ENCODE data around the gene ARSK. TPM values are rescaled to one million over a fixed set of nuclear protein-coding genes. Genes with fewer than 3 reads are reported as not detected.

Gene ARSK
- total RNA-seq, 2 experiments from 2014 or later = 4.6 to 4.7 TPM

DNA sequence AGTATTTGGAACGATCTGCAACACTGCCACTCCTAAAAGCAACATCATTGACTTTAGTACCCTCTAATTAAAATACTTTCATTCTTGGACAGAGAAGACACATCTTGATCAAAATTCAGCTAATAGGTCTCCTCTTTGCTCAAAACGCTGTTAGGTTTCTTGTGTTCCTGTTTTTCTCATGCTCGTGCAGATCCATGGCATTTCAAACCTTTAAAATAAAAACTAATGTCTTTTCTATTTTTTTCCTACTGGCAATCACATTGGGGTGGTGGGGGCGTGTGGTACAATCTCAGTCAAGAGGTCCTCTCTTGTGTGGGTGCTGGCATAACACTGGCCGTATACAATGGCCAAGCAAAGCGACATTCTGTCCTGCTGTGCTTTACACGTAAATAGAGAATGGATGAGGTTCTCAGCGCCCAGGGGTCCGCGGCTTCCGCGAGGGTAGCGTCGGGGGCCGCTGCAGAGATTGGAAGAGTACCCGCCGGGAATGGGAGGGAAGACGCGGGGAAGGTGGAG, 64.7 kb downstream of the ARSK start:
- peaks cover 35% of the 10 kb centered on the region for H3K4me1 Mint-ChIP-seq
- POLR2A ChIA-PET = interaction anchor here (1.2 to 1.6 kb wide), 2 partner anchors 25 to 65 kb away, joined by 3 to 4 read pairs; partner anchors contain the start of genes ARSK and SKIC3
- peaks cover under 1% of the 10 kb centered on the region for H3K27me3 Mint-ChIP-seq
- peaks cover 16% of the 10 kb centered on the region for H3K36me3 Mint-ChIP-seq
- peak overlapping the region; percentile 74 for H3K27ac Mint-ChIP-seq
- ATAC-seq (ENCODE audit: low read depth) (no peak), DNase-seq (no peak)
- H3K9me3 Mint-ChIP-seq = peaks cover 4% of the 10 kb centered on the region
- peak overlapping the region; percentile 89 for H3K4me3 Mint-ChIP-seq

DNA sequence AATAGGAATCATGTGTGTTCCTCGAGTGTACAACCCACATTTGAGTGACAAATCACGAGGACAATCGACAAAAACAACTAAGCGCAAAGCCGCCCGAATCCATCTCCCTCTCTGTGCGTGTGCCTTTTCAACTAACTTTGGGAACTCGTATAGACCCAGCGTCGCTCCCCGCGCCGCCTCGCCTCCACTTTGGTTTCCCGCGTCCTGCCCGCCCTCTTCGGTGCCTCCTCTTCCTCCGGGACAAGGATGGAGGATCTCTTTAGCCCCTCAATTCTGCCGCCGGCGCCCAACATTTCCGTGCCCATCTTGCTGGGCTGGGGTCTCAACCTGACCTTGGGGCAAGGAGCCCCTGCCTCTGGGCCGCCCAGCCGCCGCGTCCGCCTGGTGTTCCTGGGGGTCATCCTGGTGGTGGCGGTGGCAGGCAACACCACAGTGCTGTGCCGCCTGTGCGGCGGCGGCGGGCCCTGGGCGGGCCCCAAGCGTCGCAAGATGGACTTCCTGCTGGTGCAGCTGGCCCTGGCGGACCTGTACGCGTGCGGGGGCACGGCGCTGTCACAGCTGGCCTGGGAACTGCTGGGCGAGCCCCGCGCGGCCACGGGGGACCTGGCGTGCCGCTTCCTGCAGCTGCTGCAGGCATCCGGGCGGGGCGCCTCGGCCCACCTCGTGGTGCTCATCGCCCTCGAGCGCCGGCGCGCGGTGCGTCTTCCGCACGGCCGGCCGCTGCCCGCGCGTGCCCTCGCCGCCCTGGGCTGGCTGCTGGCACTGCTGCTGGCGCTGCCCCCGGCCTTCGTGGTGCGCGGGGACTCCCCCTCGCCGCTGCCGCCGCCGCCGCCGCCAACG, 65.3 kb downstream of the ARSK start, which contains the start of gene GPR150:
TSS of gene GPR150 (plus strand) at position 58 of the 840 bp plus-strand sequence. CDS start at position 247, 189 bp downstream.
- POLR2A ChIA-PET = interaction anchor here (1.2 to 1.5 kb wide), 2 partner anchors 25 to 27 kb away, joined by 3 to 10 read pairs; partner anchors contain the start of gene RFESD
- DNase-seq (peak; percentile 81), ATAC-seq (ENCODE audit: low read depth) (peak; percentile 68)
- H3K4me1 Mint-ChIP-seq = peaks cover 35% of the 10 kb centered on the region
- peaks cover 13% of the 10 kb centered on the region for H3K36me3 Mint-ChIP-seq
- peak within 1 kb of the TSS; percentile 74 for H3K27ac Mint-ChIP-seq
- H3K4me3 Mint-ChIP-seq = peak within 1 kb of the TSS; percentile 89
- H3K27me3 Mint-ChIP-seq = peaks cover 2% of the 10 kb centered on the region
- H3K9me3 Mint-ChIP-seq = peaks cover 3% of the 10 kb centered on the region

DNA sequence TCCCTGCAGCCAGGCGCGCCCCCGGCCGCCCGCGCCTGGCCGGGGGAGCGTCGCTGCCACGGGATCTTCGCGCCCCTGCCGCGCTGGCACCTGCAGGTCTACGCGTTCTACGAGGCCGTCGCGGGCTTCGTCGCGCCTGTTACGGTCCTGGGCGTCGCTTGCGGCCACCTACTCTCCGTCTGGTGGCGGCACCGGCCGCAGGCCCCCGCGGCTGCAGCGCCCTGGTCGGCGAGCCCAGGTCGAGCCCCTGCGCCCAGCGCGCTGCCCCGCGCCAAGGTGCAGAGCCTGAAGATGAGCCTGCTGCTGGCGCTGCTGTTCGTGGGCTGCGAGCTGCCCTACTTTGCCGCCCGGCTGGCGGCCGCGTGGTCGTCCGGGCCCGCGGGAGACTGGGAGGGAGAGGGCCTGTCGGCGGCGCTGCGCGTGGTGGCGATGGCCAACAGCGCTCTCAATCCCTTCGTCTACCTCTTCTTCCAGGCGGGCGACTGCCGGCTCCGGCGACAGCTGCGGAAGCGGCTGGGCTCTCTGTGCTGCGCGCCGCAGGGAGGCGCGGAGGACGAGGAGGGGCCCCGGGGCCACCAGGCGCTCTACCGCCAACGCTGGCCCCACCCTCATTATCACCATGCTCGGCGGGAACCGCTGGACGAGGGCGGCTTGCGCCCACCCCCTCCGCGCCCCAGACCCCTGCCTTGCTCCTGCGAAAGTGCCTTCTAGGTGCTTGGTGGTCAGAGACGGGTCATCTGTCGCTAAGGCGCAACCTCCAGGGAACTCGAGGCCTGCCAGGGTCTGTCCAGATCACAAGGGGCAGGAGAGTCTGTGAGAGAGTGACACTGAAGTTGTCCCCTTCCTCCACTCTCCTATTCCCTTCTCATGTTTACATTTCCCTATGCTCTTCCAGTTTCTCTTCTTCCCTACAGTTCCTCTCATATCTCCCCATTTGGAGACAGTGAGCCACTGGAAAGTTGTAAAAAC, 66.3 kb downstream of the ARSK start:
- H3K4me3 Mint-ChIP-seq = peak overlapping the region; percentile 77
- peak; percentile 74 for DNase-seq
- H3K9me3 Mint-ChIP-seq = peaks cover 3% of the 10 kb centered on the region
- POLR2A ChIA-PET = interaction anchor here (1.5 to 2.7 kb wide), 3 partner anchors 11 to 26 kb away, joined by 10 to 20 read pairs (median 17); partner anchors contain the start of gene RFESD
- H3K4me1 Mint-ChIP-seq = peaks cover 35% of the 10 kb centered on the region
- H3K36me3 Mint-ChIP-seq = peaks cover 11% of the 10 kb centered on the region
- H3K27me3 Mint-ChIP-seq = peaks cover 4% of the 10 kb centered on the region
- peak; percentile 67 for ATAC-seq (ENCODE audit: low read depth)
- H3K27ac Mint-ChIP-seq = peak overlapping the region; percentile 76

DNA sequence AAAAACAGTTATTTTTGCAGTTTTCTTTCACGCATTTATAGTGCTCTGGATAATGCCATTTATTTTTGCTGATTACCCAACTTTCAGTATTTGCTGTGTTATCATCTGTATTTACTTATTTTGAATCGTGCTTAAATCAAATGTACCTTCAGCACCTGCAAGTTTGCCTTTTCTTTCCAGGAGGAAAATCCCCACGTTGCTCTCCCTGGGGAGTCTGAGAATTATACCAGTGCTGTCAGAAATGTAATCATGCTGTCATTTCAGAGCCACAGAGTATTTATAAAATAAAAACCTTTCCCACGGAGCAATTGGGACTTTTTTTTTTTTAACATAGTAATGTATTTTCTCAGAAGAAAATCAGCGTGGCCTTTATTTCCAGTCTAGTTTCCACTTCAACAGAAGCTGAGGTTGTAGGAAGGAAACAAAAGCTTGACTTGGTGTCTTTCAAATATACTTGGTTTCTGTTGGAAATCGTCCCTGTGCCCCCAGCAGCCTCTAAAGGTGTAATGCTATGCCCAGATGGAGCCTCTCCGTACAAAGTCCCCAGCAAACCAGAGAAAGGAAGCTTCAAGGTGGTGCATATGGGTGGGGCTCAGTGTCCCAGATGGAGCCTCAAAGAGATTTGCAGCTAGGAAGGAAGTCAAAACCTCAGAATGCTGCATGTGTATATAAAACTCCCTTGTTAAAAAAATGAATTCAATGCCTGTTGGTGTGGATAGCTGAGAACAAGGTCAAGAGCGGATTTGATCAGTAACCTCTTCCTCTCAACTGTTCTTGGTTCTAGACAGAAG, 67.1 kb downstream of the ARSK start:
- peak; percentile 31 for DNase-seq
- POLR2A ChIA-PET = interaction anchor here (0.7 to 2.7 kb wide), 4 partner anchors 10 to 315 kb away, joined by 3 to 20 read pairs (median 10); partner anchors contain the start of gene RFESD
- Mint-ChIP-seq H3K36me3 (peaks cover 11% of the 10 kb centered on the region), H3K4me3 (peak overlapping the region; percentile 77), H3K27me3 (peaks cover 5% of the 10 kb centered on the region), H3K4me1 (peaks cover 35% of the 10 kb centered on the region), H3K9me3 (peaks cover 3% of the 10 kb centered on the region), H3K27ac (peak overlapping the region; percentile 76)
- peak; percentile 34 for ATAC-seq (ENCODE audit: low read depth)

DNA sequence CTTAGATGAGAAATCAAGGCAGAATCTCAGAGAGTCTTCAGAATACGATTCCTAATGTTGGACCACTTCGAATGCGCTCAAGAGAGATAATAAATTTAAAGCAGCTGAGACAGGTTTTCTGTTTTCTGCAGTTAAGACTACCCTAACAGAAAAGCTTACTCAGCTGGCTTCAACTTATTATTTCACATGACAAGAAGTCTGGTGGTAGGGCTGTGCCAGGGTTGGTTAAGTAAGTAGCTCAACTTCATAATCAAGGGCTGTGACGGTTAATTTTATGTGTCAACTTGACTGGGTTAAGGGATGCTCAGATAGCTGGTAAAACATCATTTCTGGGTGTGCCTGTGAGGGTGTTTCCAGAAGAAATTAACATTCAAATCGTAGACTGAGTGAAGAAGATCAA, 68.8 kb downstream of the ARSK start:
- peaks cover 10% of the 10 kb centered on the region for H3K36me3 Mint-ChIP-seq
- ATAC-seq (ENCODE audit: low read depth) (no peak), DNase-seq (no peak)
- POLR2A ChIA-PET = interaction anchor here (2.5 to 2.7 kb wide), 2 partner anchors 8 to 23 kb away, joined by 17 to 20 read pairs; partner anchors contain the start of gene RFESD
- peaks cover 5% of the 10 kb centered on the region for H3K27me3 Mint-ChIP-seq
- no peak overlapping the region for H3K27ac Mint-ChIP-seq
- H3K4me3 Mint-ChIP-seq = no peak overlapping the region
- peaks cover 3% of the 10 kb centered on the region for H3K9me3 Mint-ChIP-seq
- peaks cover 30% of the 10 kb centered on the region for H3K4me1 Mint-ChIP-seq

DNA sequence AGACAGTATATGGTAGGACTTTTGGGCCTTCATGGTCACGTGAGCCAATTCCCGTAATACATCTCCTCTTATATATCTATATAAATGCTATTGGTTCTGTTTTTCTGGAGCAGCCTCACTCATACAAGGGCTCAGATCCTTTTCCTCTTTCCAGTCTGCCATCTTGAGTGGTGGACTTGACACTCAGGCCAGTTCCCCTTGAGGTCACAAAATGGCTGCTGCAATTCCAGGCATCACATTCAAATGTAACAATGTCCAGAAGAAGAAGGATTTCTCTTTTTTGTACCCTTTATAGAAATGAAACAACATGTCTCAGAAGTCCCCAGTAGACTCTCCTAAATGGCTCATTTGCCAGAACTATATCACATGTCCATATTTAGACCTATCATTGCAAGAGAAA, 69.5 kb downstream of the ARSK start:
- peaks cover 24% of the 10 kb centered on the region for H3K4me1 Mint-ChIP-seq
- H3K27ac Mint-ChIP-seq = no peak overlapping the region

DNA sequence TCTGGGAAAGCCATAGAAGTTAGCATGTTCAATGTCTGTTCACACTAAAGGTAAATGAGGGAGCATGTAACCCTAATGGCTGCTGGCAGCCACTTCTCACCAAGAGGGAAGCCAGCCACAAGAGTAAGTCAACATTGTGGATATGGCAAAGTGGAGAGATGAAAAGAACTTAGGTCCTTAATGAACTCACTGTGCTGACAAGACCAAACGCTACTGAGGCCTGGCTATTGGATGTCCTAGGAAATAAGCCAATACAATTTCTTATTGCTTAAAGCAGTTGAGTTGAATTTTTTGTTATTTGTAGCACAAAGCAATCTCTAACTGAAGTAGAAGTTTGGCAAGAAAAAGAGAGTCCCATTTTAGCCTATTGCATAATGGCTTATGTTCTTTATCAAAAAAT, 71.8 kb downstream of the ARSK start:
- no peak overlapping the region for H3K27ac Mint-ChIP-seq
- DNase-seq (no peak), ATAC-seq (ENCODE audit: low read depth) (no peak)
- H3K9me3 Mint-ChIP-seq = peaks cover 9% of the 10 kb centered on the region
- no peak overlapping the region for H3K4me3 Mint-ChIP-seq
- H3K4me1 Mint-ChIP-seq = peaks cover 16% of the 10 kb centered on the region
- H3K27me3 Mint-ChIP-seq = peaks cover 5% of the 10 kb centered on the region
- H3K36me3 Mint-ChIP-seq = peaks cover 11% of the 10 kb centered on the region
- POLR2A ChIA-PET = no interaction called here

More for the DNA sequence above, 69.5 kb downstream of the ARSK start:
- H3K27me3 Mint-ChIP-seq = peaks cover 5% of the 10 kb centered on the region
- no peak overlapping the region for H3K4me3 Mint-ChIP-seq
- POLR2A ChIA-PET = interaction anchor here (2.7 kb wide), 1 partner anchor 23 kb away, joined by 17 read pairs; the partner anchor contains the start of gene RFESD
- peaks cover 9% of the 10 kb centered on the region for H3K36me3 Mint-ChIP-seq
- peaks cover 3% of the 10 kb centered on the region for H3K9me3 Mint-ChIP-seq
- ATAC-seq (ENCODE audit: low read depth) = no peak
- DNase-seq = no peak

DNA sequence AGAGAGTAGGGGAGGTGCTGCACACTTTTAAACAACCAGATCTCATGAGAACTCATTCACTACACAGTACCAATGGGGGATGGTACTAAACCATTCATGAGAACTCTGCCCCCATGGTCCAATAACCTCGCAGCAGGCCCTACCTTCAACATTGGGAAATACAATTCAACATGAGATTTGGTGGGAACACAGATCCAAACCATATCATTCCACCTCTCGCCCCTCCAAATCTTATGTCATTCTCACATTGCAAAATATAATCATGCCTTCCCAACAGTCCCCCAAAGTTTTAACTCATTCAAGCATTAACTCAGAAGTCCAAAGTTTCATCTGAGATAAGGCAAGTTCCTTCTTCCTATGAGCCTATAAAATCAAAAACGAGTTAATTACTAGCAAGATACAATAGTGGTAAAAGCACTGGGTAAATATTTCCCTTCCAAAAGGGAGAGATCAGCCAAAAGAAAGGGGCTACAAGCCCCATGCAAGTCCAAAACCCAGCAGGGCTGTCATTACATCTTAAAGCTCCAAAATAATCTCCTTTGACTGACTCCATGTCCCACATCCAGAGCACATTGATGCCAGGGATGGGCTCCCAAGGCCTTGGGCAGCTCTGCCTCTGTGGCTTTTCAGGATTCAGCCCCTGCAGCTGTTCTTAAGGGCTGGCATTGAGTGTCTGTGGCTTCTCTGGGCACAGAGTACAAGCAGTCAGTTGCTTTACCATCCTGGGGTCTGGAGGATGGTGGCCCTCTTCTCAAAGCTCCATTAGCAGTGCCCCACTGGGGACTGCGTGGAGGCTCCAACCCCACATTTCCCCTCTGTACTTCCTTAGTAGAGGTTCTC, 73.3 kb downstream of the ARSK start:
- ATAC-seq (ENCODE audit: low read depth) (no peak), DNase-seq (no peak)
- peaks cover 14% of the 10 kb centered on the region for H3K9me3 Mint-ChIP-seq
- H3K27ac Mint-ChIP-seq = no peak overlapping the region
- POLR2A ChIA-PET = no interaction called here
- peaks cover 13% of the 10 kb centered on the region for H3K4me1 Mint-ChIP-seq
- peaks cover 5% of the 10 kb centered on the region for H3K27me3 Mint-ChIP-seq
- peaks cover 17% of the 10 kb centered on the region for H3K36me3 Mint-ChIP-seq
- H3K4me3 Mint-ChIP-seq = no peak overlapping the region

DNA sequence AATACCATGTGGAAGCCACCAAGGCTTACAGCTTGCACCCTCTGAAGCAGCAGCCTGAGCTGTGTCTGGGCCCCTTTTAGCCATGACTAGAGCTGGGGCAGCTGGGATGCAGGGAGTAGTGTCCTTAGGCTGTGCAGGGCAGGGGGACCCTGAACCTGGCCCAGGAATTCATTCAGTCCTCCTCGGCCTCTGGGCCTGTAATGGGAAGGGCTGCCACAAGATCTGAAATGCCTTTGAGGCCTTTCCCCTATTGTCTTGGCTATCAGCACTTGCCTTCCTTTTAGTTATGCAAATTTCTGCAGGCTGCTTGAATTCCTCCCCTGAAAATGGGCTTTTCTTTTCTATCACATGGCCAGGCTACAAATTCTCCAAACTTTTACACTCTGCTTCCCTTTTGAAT, 74.0 kb downstream of the ARSK start:
- DNase-seq = no peak
- H3K4me1 Mint-ChIP-seq = peaks cover 10% of the 10 kb centered on the region
- ATAC-seq (ENCODE audit: low read depth) = no peak
- H3K36me3 Mint-ChIP-seq = peaks cover 15% of the 10 kb centered on the region
- H3K27me3 Mint-ChIP-seq = peaks cover 5% of the 10 kb centered on the region
- peaks cover 13% of the 10 kb centered on the region for H3K9me3 Mint-ChIP-seq
- POLR2A ChIA-PET = no interaction called here
- H3K27ac Mint-ChIP-seq = no peak overlapping the region
- H3K4me3 Mint-ChIP-seq = no peak overlapping the region

DNA sequence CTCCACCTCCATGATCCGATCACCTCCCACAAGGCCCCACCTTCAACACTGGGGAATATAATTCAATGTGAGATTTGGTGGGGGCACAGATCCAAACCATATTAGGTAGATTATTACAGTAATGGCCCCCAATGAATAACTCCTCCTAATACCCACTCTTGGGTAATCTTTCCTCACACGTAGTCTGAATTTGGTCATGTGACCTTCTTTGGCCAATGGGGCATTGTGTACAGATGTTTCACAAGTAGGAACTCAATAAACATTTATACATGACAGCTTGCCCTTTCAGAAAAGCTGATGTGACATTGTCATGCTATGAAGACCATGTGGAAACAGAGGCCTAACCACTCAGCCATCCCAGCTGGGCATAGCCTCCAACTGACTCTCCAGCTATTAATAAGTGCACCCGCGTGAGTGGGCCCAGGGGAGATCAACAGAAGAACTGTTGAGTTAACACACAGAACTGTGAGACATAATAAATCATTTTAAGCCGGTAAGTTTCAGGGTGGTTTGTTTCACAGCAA, 75.6 kb downstream of the ARSK start:
- peaks cover 3% of the 10 kb centered on the region for H3K27me3 Mint-ChIP-seq
- no peak for DNase-seq
- H3K4me3 Mint-ChIP-seq = no peak overlapping the region
- H3K36me3 Mint-ChIP-seq = peaks cover 8% of the 10 kb centered on the region
- H3K27ac Mint-ChIP-seq = no peak overlapping the region
- peaks cover 10% of the 10 kb centered on the region for H3K4me1 Mint-ChIP-seq
- no peak for ATAC-seq (ENCODE audit: low read depth)
- POLR2A ChIA-PET = interaction anchor here (2.1 kb wide), 1 partner anchor 8 kb away, joined by 20 read pairs; no protein-coding TSS in a partner anchor
- peaks cover 11% of the 10 kb centered on the region for H3K9me3 Mint-ChIP-seq

DNA sequence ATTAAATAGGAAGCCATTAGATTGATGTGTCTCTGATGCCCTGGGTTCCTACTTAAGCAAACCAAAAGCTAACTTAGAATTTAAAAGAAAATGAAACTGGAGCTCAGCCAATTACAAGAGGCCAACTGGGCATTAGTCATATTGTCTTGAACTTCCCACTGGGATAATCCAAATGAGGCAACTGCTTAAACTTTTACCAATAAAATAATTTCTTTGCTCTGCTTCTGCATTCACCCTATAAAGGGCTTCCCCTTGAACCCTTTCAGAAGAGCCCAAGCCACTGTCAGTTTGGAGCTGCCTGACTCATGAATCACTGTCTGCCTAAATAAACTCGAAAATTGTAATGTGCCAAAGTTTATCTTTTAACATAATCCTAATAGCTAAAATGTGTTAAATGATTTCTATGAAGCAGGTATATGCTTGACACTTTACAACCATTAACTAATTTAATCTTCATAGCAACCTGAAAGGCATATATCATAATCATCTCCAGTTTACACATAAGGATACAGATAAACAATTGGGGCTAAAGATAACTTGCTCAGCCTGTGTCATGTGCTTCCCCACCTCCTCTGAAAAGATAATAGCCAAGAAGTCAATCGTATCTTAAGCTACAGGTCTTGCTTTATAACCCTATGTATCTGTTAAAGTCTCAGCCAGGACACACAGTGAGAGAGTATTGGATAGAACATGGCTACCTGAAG, 76.5 kb downstream of the ARSK start:
- DNase-seq (no peak), ATAC-seq (ENCODE audit: low read depth) (peak; percentile 11)
- Mint-ChIP-seq H3K36me3 (peaks cover 8% of the 10 kb centered on the region), H3K27ac (peak overlapping the region; percentile 94), H3K4me1 (peaks cover 10% of the 10 kb centered on the region), H3K27me3 (peaks cover 4% of the 10 kb centered on the region), H3K9me3 (peaks cover 11% of the 10 kb centered on the region), H3K4me3 (peak overlapping the region; percentile 16)
- POLR2A ChIA-PET = interaction anchor here (1.1 to 2.1 kb wide), 3 partner anchors 9 to 76 kb away, joined by 7 to 20 read pairs (median 14); partner anchors contain the start of genes ARSK, RFESD and SKIC3
